Right lobe of liver (tissue), 6 donors: Measurements from ENCODE around the gene THADA. TPM values are rescaled to one million over a fixed set of nuclear protein-coding genes. Genes with fewer than 3 reads are reported as not detected.

Experiments used
- ATAC-seq, 4 donors: fragments of 200-7000 bp; cut with Tn5 transposase; one replicate each; pipeline ENCODE4 v1.9.1; 2020; ENCODE audit warnings: mild to moderate bottlenecking in 4 of 4, moderate library complexity in 4 of 4
- DNase-seq, 3 donors: peaks; one replicate each; pipeline ENCODE4 v3.0.0-alpha.2; 2020
- H3K27ac ChIP-seq, 3 donors: fragments of 200-600 bp; one replicate each; pipeline ENCODE4 v1.8.0; 2022
- H3K27me3 ChIP-seq, 2 donors: fragments of 200-600 bp; one replicate each; pipeline ENCODE4 v1.8.0; 2022
- H3K36me3 ChIP-seq, 4 donors: fragments of 200-600 bp; sonication (generic) in 1 of 4; one replicate each; pipeline versions ENCODE4 v1.5.1 to v1.8.0; 2017 to 2022; ENCODE audit warnings: control low read depth in 1 of 4
- H3K4me1 ChIP-seq, 4 donors: fragments of 200-600 bp; sonication (generic) in 1 of 4; one replicate each; pipeline versions ENCODE4 v1.5.1 to v1.8.0; 2017 to 2022; ENCODE audit warnings: control low read depth in 1 of 4
- H3K4me3 ChIP-seq, 3 donors: fragments of 200-600 bp; one replicate each; pipeline ENCODE4 v1.8.0; 2022
- H3K9me3 ChIP-seq, 4 donors: fragments of 200-600 bp; sonication (generic) in 1 of 4; one replicate each; pipeline versions ENCODE4 v1.5.1 to v1.8.0; 2017 to 2022; ENCODE audit warnings: control low read depth in 1 of 4
- POLR2A ChIP-seq: fragments of 450-650 bp; IDR thresholded peaks from one replicate; pipeline ENCODE4 v1.6.1; 2017; ENCODE audit warnings: antibody characterized with exemption, mild to moderate bottlenecking
- WGBS: methylation state at CpG from one replicate; pipeline ENCODE4 v1.1.6; 2018; ENCODE audit warnings: low coverage, low lambda C conversion rate; ENCODE audit not compliant: insufficient coverage; ENCODE audit errors: missing lambda C conversion rate; 5-methylcytosine and 5-hydroxymethylcytosine counted together
- intact Hi-C, 2 donors: fragments of 100-400 bp; cut with DNase I; formaldehyde crosslinking; loops; one replicate each; pipeline versions ENCODE4 v1.11.2 to v1.14.1; 2022
- total RNA-seq, 6 experiments: library from RNA; depleted of rRNA in 2 of 6; stranded (reverse); fragments of >200 nt in 2 of 6; fragmentation: NEBNext Ultra II Directional in 3 of 6; extraction: Animal tissue kit (Norgen Biotek cat#: 25700) in 3 of 6; gene quantifications; one replicate each; pipeline versions ENCODE4 v1.1.0 to v1.2.4, GENCODE V29; 2016 to 2023
- TF ChIP-seq, protein P1 (sequence below), 4 donors: fragments of 200-600 bp in 3 of 4; fragments of 450-650 bp in 1 of 4; IDR thresholded peaks; one replicate each; pipeline versions ENCODE4 v1.5.1 to v1.8.0; 2016 to 2022; ENCODE audit warnings: antibody characterized with exemption in 4 of 4, mild to moderate bottlenecking in 2 of 4
- donor health status: DM: no; HTN: yes; CAD: no.
- donor health status: DM: no; HTN: no; CAD: no.
- donor health status: DM: no; HTN: no; CAD: no.
- donor health status: DM: no; HTN: yes; CAD: no.
- donor health status: DM: no; HTN: yes; CAD: no.

Gene THADA
- total RNA-seq, 6 experiments from 2014 or later: 12.2 to 21.6 (median 14.0) TPM

DNA sequence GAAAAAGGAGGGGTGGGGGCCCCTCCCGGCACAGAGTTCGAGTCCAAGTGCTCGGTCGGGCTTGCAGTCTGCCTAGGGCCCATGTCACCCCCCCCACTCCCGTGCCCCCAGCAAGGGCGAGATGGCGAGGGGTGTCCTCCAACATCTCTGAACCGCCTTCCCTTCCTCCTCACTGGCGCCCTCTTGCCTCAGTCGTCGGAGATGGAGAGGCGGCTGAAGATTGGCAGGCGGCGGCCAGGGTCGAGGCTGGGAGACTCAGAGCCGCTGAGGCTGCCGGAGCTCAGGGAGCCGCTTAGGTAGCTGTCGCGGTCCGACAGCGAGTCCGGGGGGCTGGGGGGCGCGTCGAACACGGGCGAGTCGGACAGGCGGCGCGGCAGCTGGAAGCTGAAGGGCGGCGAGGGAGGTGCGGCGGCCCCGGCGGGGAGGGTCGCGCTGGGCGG lies 371.7 kb downstream of the THADA start:
- Histone ChIP-seq H3K36me3 (peaks cover 0 to 33% (median 5%) of the 10 kb centered on the region in 4 donors), H3K9me3 (no peaks in the 10 kb centered on the region), H3K4me3 (peak overlapping the region; percentile 81 to 92 (median 84)), H3K27ac (peak overlapping the region; percentile 97 to 98 (median 98)), H3K4me1 (peaks cover 2 to 51% (median 23%) of the 10 kb centered on the region in 4 donors), H3K27me3 (no peaks in the 10 kb centered on the region)
- DNase-seq (peak; percentile 76 to 82 (median 76)), ATAC-seq (no peak)
- 1% methylated on average over 8 of the region's 41 CpGs for WGBS
- peak; percentile 16 for TF ChIP-seq POLR2A
- TF ChIP-seq, protein P1, sequence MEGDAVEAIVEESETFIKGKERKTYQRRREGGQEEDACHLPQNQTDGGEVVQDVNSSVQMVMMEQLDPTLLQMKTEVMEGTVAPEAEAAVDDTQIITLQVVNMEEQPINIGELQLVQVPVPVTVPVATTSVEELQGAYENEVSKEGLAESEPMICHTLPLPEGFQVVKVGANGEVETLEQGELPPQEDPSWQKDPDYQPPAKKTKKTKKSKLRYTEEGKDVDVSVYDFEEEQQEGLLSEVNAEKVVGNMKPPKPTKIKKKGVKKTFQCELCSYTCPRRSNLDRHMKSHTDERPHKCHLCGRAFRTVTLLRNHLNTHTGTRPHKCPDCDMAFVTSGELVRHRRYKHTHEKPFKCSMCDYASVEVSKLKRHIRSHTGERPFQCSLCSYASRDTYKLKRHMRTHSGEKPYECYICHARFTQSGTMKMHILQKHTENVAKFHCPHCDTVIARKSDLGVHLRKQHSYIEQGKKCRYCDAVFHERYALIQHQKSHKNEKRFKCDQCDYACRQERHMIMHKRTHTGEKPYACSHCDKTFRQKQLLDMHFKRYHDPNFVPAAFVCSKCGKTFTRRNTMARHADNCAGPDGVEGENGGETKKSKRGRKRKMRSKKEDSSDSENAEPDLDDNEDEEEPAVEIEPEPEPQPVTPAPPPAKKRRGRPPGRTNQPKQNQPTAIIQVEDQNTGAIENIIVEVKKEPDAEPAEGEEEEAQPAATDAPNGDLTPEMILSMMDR (IDR thresholded peaks at IDR 0.05): peak; percentile 11 to 42 (median 18)
- intact Hi-C loops: loop anchor here (10.0 kb wide), 3 partner anchors 59 to 249 kb away; no protein-coding TSS in a partner anchor

DNA sequence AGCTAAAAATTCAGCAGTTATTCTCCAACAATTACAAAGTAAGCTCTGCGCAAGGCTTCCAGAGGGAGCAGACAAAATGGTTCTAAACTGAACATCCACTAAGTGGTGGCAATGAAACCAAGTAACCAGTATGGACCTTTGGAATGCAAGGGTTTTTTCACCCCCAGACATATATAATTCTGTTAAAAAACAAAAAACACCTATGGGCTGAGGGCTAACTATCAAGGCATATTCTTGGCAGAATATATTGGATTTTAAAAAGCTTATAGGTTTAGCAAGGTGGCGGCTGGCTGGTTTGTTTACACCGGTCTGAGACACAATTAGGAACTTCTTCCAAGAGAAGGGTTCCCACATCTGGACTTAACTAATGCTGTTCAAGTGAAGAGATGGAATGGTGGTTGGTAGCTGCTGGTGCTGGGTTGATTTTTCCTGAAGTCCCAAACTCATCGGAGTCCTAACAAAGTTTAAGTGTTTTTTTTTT lies 372.3 kb downstream of the THADA start:
- ATAC-seq (no peak), DNase-seq (peak in 1 of 3 donors; percentile 5)
- peaks cover 2 to 46% (median 19%) of the 10 kb centered on the region in 4 donors for H3K4me1 ChIP-seq
- WGBS: 8% methylated on average over 4 of the region's 4 CpGs
- TF ChIP-seq, protein P1 (IDR thresholded peaks at IDR 0.05): no peak
- TF ChIP-seq POLR2A: no peak
- H3K27ac ChIP-seq: peak overlapping the region; percentile 97 to 98 (median 98)
- intact Hi-C loops: loop anchor here (10.0 kb wide), 3 partner anchors 59 to 249 kb away; no protein-coding TSS in a partner anchor
- H3K27me3 ChIP-seq: no peaks in the 10 kb centered on the region
- peak overlapping the region; percentile 81 to 92 (median 84) for H3K4me3 ChIP-seq
- H3K36me3 ChIP-seq: peaks cover 0 to 33% (median 5%) of the 10 kb centered on the region in 4 donors
- no peaks in the 10 kb centered on the region for H3K9me3 ChIP-seq

DNA sequence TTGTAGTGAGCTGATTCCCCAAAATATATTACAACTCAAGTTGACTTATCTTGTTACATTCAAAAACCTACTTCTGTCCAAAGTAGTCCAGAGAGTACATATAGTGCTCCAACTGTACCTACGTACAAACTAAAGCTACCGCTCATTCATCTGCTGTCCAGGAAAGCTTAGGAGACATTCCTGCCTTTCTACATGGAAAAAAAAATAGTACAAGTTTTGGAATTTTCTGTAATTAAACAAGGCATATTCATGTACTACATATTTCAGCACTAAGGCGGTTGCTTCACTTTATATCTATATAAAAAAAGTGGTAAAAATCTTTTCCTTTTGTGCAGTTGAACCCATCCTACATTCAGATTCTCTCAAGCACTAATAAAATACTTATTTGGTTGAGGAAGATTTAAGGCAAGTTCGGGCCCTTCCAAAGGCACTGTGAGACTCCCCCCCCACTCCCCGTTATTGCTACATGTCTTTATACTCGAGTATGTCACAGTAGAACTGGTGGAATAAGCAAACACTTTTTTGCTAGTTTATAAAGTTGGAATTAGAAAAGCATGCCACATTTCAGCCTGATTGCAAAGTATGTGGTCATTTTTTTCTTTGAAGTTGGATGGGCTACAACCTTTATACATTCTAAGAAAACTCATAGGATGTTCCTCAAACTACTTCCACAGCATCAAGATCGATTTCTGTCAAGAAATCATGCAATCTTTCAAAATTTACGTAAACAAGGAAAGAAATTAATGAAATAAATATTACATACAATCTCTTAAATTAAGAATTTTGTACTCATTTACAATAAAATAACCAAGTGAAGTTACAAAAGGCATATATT lies 373.1 kb downstream of the THADA start:
- no peaks in the 10 kb centered on the region for H3K9me3 ChIP-seq
- TF ChIP-seq, protein P1 (IDR thresholded peaks at IDR 0.05): no peak
- TF ChIP-seq POLR2A: no peak
- peak in 1 of 3 donors; percentile 3 for DNase-seq
- peaks cover 0 to 33% (median 5%) of the 10 kb centered on the region in 4 donors for H3K36me3 ChIP-seq
- H3K4me3 ChIP-seq: peak overlapping the region; percentile 81 to 92 (median 84)
- no peak for ATAC-seq
- intact Hi-C loops: loop anchor here (10.0 kb wide), 3 partner anchors 58 to 248 kb away; no protein-coding TSS in a partner anchor
- H3K27ac ChIP-seq: peak overlapping the region; percentile 97 to 98 (median 98)
- H3K4me1 ChIP-seq: peaks cover 0 to 41% (median 18%) of the 10 kb centered on the region in 4 donors
- no peaks in the 10 kb centered on the region for H3K27me3 ChIP-seq
- WGBS: 5% methylated on average over 8 of the region's 8 CpGs

DNA sequence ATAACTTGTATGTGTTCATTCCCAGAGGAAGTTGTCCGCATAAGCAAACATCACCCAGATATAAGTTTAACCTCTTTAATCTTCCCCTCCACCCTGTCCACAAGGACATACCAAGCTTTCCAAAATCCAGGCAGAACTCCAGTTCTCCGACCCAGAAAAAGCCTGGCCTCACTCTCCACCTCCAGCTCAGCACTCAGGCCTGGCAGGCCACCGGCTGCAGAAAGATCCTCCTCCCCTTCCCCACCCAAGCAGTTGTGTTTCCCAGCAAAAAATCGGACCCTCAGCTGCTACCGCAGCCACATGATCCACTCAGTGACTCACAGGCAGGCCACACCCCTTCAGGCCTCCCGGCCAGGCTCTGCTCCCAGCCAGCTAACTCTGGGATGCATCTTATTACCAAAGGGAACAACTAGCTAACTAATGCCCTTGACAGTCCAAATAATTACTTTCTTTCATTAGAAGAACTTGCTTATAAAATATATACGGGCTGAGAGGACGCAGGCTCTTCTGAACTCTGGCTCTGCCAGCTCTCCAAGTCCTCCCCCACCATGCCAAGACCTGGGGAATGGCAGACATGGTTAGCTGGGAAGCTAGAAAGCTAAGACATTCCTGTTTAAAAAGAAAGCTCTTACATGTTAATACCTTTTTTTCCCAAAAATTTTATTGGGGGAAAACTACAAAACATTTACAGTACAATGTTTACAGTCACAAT lies 373.9 kb downstream of the THADA start:
- intact Hi-C loops: loop anchor here (10.0 kb wide), 3 partner anchors 57 to 247 kb away; no protein-coding TSS in a partner anchor
- peak; percentile 88 to 89 (median 88) for DNase-seq
- Histone ChIP-seq H3K36me3 (peaks cover 0 to 33% (median 5%) of the 10 kb centered on the region in 4 donors), H3K27ac (peak overlapping the region; percentile 97 to 98 (median 98)), H3K4me3 (peak overlapping the region; percentile 81 to 92 (median 84)), H3K27me3 (no peaks in the 10 kb centered on the region), H3K9me3 (no peaks in the 10 kb centered on the region), H3K4me1 (peaks cover 0 to 39% (median 17%) of the 10 kb centered on the region in 4 donors)
- TF ChIP-seq, protein P1 (IDR thresholded peaks at IDR 0.05): no peak
- TF ChIP-seq POLR2A: peak; percentile 46
- WGBS: under 1% methylated on average over 7 of the region's 8 CpGs
- ATAC-seq: peak; percentile 8 to 36 (median 14)
